ENCODE results near the gene SERPINA12.

The SERPINA12 gene

GRCh38 chr14:94498215-94498614 is 11.1 kb downstream of the SERPINA12 start:
- in situ Hi-C loops (cut with MboI; ENCODE audit: low sequenced_read_pairs, unreplicated experiment), result no loop called here
- TF ChIP-seq CTCF (IDR thresholded peaks at IDR 0.05; ENCODE audit: borderline replicate concordance, control extremely low read depth, extremely low read depth, insufficient read depth, missing control alignments), result no peak
- DNase-seq (ENCODE audit: low spot score), result no peak

- in situ Hi-C loops (cut with MboI; ENCODE audit: low sequenced_read_pairs, unreplicated experiment), result no loop called here
- TF ChIP-seq CTCF (IDR thresholded peaks at IDR 0.05; ENCODE audit: borderline replicate concordance, control extremely low read depth, extremely low read depth, insufficient read depth, missing control alignments), result no peak
- peak; percentile 74 for DNase-seq (ENCODE audit: low spot score)
These were observed 15.2 kb downstream of the SERPINA12 start for GRCh38 chr14:94494085-94494484.

DNA sequence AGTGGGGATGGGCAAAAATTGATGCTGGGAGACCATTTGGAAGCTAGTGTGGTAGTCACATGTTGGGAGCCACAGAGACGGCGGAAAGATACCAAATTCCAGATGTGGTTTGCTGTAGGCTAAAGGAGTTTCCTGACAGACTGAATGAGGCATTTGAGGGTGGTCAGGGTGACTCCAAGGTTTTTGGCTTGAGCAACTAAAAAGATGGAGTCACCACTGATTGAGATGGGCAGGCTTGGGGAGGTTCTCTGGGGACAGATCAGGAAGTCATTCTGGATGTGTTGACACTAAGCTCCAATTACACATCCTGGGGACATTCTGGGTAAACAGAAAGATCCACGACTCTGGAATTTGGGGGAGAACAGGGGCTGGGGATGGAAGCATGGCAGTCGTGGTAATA is 17.8 kb downstream of the SERPINA12 start:
- DNase-seq (ENCODE audit: low spot score), result no peak
- no peak for TF ChIP-seq CTCF (IDR thresholded peaks at IDR 0.05; ENCODE audit: borderline replicate concordance, control extremely low read depth, extremely low read depth, insufficient read depth, missing control alignments)
- in situ Hi-C loops (cut with MboI; ENCODE audit: low sequenced_read_pairs, unreplicated experiment), result no loop called here

DNA sequence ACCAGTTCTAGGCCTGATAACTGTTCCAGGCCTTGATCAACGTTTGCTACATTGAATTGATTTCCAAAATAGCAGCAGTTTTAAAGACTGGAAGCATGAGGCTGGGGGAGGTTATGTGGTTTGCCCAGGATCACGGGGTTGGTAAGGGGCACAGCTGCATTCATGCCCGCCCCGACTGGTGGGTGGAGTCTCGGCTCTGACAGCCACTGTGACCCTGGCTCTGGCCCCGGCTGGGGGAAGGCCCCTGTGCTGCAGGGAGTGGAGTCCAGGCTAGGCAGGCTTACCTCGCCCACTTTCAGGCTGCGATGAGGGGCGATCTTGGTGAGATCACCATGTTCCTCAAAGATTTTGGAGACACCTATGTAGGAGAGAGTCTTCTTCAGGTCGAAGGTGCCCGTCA is 19.9 kb downstream of the SERPINA12 start:
- no peak for DNase-seq (ENCODE audit: low spot score)
- in situ Hi-C loops (cut with MboI; ENCODE audit: low sequenced_read_pairs, unreplicated experiment), result no loop called here
- no peak for TF ChIP-seq CTCF (IDR thresholded peaks at IDR 0.05; ENCODE audit: borderline replicate concordance, control extremely low read depth, extremely low read depth, insufficient read depth, missing control alignments)

DNA sequence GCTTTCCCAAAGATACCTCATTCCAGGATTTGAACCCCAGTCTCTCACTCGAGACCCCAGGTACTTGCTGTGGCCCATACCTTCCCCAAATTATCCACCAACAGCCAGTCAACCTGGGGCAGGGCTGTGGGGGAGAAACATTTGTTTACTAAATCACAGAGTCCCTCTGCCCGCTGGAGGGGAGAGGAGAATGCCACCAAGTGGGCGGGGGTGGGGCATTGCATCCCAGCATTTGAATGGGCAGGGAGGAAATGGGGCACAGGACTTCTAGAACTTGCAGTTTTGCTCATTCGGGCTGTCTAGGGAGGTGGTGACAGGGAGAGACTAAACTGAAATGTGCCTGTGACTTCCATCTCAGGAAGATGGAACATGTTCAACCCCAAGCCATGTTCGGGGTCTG is 22.4 kb downstream of the SERPINA12 start:
- DNase-seq (ENCODE audit: low spot score), result no peak
- TF ChIP-seq CTCF (IDR thresholded peaks at IDR 0.05; ENCODE audit: borderline replicate concordance, control extremely low read depth, extremely low read depth, insufficient read depth, missing control alignments), result no peak
- in situ Hi-C loops (cut with MboI; ENCODE audit: low sequenced_read_pairs, unreplicated experiment), result no loop called here

DNA sequence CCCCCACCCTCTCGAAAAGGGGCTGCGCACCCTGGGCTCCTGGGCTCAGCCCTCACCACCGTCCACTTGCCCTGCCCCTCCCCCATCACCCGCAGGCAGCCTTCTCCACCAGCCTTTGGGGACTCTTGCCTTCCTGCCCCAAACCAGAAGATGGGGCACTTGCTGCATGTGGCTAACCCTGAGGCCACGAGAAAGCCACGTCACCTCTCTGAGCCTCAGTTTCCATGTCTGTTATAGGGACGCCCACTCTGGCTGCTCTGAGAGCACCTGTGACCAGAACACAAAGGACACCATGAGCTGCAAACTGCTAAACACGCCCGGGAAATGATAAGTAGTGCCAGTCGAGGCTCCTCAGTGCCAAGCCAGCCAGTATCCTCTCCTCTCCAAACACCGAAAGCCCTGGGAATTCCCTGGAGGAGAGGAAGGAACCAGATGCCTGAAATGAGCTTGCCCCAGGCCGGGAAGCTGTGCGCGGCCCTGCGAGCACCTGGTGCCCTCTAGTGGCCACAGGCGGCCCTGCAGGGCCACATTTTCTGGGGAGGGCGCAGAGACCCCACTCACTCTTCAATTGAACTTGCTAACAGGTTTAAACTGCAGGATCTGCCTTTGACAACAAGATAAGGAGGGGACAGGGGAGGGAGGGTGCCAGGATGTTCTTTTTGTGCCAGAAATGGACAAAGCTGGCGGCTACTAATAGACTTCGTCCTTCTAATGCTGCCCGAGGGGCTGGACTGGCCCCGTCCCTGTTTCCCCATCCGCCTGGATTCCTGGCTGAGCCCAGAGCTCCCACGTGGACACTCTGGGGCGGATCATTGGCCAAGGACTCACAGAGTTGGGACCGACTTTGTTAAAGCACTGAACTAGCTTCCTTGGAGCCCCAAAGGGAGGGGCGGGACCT is 23.1 kb downstream of the SERPINA12 start:
- TF ChIP-seq CTCF (IDR thresholded peaks at IDR 0.05; ENCODE audit: borderline replicate concordance, control extremely low read depth, extremely low read depth, insufficient read depth, missing control alignments), result peak; percentile 95
- in situ Hi-C loops (cut with MboI; ENCODE audit: low sequenced_read_pairs, unreplicated experiment), result no loop called here
- DNase-seq (ENCODE audit: low spot score), result peak; percentile 84
